Measurements from ENCODE around the gene THBS2. TPM values are rescaled to one million over a fixed set of nuclear protein-coding genes. Genes with fewer than 3 reads are reported as not detected.

Gene THBS2
- total and polyA plus RNA-seq, 10 of the 15 experiments (the other 5 are each of a cell fraction or from before 2014, with no cell fraction given): 0.07 to 0.10 TPM; not detected in 8

- POLR2A ChIA-PET: no interaction called here
- Histone ChIP-seq H3K4me1 (ENCODE audit: control insufficient read depth, insufficient read depth, low read length) (no peaks in the 10 kb centered on the region), H3K4me2 (ENCODE audit: control insufficient read depth, insufficient read depth) (no peak overlapping the region), H3K9ac (ENCODE audit: control insufficient read depth, insufficient read depth, low read length) (no peak overlapping the region), H3K27ac (ENCODE audit: control insufficient read depth, insufficient read depth) (no peak overlapping the region), H3K4me3 (no peak overlapping the region), H3K27me3 (replicated peaks in 1 of 2; ENCODE audit: control insufficient read depth in 2 of 2, insufficient read depth in 2 of 2, low read length in 1 of 2) (no peaks in the 10 kb centered on the region), H4K20me1 (ENCODE audit: control insufficient read depth, insufficient read depth) (no peaks in the 10 kb centered on the region), H3K9me3 (replicated peaks; ENCODE audit: control insufficient read depth, insufficient read depth, low read length) (no peaks in the 10 kb centered on the region), H2AFZ (ENCODE audit: control insufficient read depth, low read depth, low read length) (no peak overlapping the region), H3K36me3 (ENCODE audit: control insufficient read depth in 2 of 2, insufficient read depth in 2 of 2, low read length in 1 of 2) (no peaks in the 10 kb centered on the region), H3K79me2 (ENCODE audit: control insufficient read depth, insufficient read depth, low read length) (no peaks in the 10 kb centered on the region)
- no TSS peak for BruUV-seq (replicated peaks)
- SMC1A ChIA-PET (ENCODE audit: uncharacterized antibody, unreplicated experiment): no interaction called here
- RAD21 ChIA-PET (ENCODE audit: unreplicated experiment): no interaction called here
- no peak for DNase-seq (ENCODE audit: low read depth, low spot score)
- in situ Hi-C loops (cut with MboI) (no loop called here), intact Hi-C loops (cut with micrococcal nuclease; ENCODE audit: unreplicated experiment) (no loop called here)
- WGBS (ENCODE audit: insufficient coverage, insufficient replicate concordance, low lambda C conversion rate, missing lambda C conversion rate): 49% methylated on average over 15 of the region's 15 CpGs
- no peak for FAIRE-seq
- CTCF ChIA-PET: no interaction called here
- ATAC-seq: no peak
- TF ChIP-seq RBBP5 (conservative IDR thresholded peaks at IDR 0.05) (no peak), TCF12 (IDR thresholded peaks at IDR 0.05; ENCODE audit: low read depth, low read length) (no peak), IRF4 (IDR thresholded peaks at IDR 0.05; ENCODE audit: low read depth, low read length) (no peak), STAT3 (IDR thresholded peaks at IDR 0.05; ENCODE audit: low read depth, low read length) (no peak), SUZ12 (IDR thresholded peaks at IDR 0.05; ENCODE audit: unreplicated experiment) (no peak), BCL11A (IDR thresholded peaks at IDR 0.05; ENCODE audit: low read depth, low read length) (no peak), FOXM1 (IDR thresholded peaks at IDR 0.05; ENCODE audit: low read depth, low read length) (no peak), ESRRA (IDR thresholded peaks at IDR 0.05; ENCODE audit: low read length) (no peak), NKRF (conservative IDR thresholded peaks at IDR 0.05) (no peak), PKNOX1 (IDR thresholded peaks at IDR 0.05) (no peak)
- TF ChIP-seq, protein P1, sequence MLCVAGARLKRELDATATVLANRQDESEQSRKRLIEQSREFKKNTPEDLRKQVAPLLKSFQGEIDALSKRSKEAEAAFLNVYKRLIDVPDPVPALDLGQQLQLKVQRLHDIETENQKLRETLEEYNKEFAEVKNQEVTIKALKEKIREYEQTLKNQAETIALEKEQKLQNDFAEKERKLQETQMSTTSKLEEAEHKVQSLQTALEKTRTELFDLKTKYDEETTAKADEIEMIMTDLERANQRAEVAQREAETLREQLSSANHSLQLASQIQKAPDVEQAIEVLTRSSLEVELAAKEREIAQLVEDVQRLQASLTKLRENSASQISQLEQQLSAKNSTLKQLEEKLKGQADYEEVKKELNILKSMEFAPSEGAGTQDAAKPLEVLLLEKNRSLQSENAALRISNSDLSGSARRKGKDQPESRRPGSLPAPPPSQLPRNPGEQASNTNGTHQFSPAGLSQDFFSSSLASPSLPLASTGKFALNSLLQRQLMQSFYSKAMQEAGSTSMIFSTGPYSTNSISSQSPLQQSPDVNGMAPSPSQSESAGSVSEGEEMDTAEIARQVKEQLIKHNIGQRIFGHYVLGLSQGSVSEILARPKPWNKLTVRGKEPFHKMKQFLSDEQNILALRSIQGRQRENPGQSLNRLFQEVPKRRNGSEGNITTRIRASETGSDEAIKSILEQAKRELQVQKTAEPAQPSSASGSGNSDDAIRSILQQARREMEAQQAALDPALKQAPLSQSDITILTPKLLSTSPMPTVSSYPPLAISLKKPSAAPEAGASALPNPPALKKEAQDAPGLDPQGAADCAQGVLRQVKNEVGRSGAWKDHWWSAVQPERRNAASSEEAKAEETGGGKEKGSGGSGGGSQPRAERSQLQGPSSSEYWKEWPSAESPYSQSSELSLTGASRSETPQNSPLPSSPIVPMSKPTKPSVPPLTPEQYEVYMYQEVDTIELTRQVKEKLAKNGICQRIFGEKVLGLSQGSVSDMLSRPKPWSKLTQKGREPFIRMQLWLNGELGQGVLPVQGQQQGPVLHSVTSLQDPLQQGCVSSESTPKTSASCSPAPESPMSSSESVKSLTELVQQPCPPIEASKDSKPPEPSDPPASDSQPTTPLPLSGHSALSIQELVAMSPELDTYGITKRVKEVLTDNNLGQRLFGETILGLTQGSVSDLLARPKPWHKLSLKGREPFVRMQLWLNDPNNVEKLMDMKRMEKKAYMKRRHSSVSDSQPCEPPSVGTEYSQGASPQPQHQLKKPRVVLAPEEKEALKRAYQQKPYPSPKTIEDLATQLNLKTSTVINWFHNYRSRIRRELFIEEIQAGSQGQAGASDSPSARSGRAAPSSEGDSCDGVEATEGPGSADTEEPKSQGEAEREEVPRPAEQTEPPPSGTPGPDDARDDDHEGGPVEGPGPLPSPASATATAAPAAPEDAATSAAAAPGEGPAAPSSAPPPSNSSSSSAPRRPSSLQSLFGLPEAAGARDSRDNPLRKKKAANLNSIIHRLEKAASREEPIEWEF (IDR thresholded peaks at IDR 0.05; ENCODE audit: insufficient replicate concordance, low read depth, low read length): no peak
- TF ChIP-seq, protein P2, sequence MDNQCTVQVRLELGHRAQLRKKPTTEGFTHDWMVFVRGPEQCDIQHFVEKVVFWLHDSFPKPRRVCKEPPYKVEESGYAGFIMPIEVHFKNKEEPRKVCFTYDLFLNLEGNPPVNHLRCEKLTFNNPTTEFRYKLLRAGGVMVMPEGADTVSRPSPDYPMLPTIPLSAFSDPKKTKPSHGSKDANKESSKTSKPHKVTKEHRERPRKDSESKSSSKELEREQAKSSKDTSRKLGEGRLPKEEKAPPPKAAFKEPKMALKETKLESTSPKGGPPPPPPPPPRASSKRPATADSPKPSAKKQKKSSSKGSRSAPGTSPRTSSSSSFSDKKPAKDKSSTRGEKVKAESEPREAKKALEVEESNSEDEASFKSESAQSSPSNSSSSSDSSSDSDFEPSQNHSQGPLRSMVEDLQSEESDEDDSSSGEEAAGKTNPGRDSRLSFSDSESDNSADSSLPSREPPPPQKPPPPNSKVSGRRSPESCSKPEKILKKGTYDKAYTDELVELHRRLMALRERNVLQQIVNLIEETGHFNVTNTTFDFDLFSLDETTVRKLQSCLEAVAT (IDR thresholded peaks at IDR 0.05): no peak
Measured at GRCh38 chr6:169175360-169175887, 78.2 kb downstream of the THBS2 start.

All from GM12878 (cell line).